GM12801 (cell line): ENCODE results near the gene POP4.

Experiments used
- CTCF ChIP-seq: IDR thresholded peaks from one replicate; pipeline ENCODE4 v1.5.1; 2011; ENCODE audit warnings: control low read depth; ENCODE audit not compliant: insufficient read length; ENCODE audit errors: extremely low read depth

The POP4 gene

GRCh38 chr19:29564574-29565005 is 41.5 kb upstream of the POP4 start:
- TF ChIP-seq CTCF = no peak

GRCh38 chr19:29565171-29565570 is 40.9 kb upstream of the POP4 start:
- no peak for TF ChIP-seq CTCF

GRCh38 chr19:29566496-29567054 is 39.5 kb upstream of the POP4 start:
- no peak for TF ChIP-seq CTCF

- TF ChIP-seq CTCF = no peak
These were observed 38.6 kb upstream of the POP4 start for GRCh38 chr19:29567366-29567915.

- TF ChIP-seq CTCF = no peak
These were observed 37.8 kb upstream of the POP4 start for GRCh38 chr19:29568036-29569025.

GRCh38 chr19:29569038-29569911 is 36.8 kb upstream of the POP4 start:
- no peak for TF ChIP-seq CTCF

- no peak for TF ChIP-seq CTCF
These were observed 34.9 kb upstream of the POP4 start for GRCh38 chr19:29571181-29571580.
